Measurements from ENCODE around the gene ZNF436. TPM values are rescaled to one million over a fixed set of nuclear protein-coding genes. Genes with fewer than 3 reads are reported as not detected.

ZNF436 gene
- total and polyA plus RNA-seq, 9 of the 15 experiments (the other 6 are each of a cell fraction or from before 2014, with no cell fraction given): 2.1 to 11.3 (median 6.8) TPM

DNA sequence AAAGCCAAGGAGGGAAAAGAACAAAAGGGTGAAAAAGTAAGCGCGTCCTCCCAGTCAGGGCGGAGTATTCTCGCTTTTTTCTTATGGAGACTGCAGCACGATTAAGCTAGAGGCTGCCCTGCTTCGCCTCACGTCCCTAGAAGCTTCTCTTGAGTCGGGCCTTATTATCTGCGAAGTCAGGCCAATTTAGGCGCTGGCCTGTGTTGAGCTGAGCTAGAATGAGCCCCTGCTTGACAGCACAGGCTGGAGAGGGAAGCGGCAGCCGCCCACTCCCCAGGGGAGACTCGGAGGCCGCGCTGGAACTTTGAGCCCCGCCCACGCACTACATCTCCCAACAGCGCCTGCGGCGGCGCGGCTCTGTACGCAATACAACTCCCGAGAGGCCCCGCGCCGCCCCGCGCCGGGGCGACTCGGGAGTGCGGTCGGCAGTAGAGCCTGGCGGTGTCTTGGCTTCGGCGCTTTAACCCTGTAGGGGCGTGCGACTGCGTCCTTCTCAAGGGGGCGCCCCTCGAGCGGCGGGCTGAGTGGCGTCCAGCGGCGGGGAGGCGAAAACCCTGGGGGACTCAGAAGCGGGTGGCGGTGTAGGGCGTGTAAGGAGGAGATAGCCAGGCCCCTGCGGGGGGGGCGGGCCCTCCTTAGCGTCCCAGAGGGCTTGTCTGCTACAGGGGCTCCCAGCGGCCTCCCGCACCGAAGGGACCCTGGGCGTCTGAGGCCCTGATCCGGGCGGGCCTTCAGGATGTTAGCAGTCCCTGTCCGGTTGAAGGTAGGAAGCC is 888 bp downstream of the ZNF436 start (continued):
- TF ChIP-seq, protein P1, sequence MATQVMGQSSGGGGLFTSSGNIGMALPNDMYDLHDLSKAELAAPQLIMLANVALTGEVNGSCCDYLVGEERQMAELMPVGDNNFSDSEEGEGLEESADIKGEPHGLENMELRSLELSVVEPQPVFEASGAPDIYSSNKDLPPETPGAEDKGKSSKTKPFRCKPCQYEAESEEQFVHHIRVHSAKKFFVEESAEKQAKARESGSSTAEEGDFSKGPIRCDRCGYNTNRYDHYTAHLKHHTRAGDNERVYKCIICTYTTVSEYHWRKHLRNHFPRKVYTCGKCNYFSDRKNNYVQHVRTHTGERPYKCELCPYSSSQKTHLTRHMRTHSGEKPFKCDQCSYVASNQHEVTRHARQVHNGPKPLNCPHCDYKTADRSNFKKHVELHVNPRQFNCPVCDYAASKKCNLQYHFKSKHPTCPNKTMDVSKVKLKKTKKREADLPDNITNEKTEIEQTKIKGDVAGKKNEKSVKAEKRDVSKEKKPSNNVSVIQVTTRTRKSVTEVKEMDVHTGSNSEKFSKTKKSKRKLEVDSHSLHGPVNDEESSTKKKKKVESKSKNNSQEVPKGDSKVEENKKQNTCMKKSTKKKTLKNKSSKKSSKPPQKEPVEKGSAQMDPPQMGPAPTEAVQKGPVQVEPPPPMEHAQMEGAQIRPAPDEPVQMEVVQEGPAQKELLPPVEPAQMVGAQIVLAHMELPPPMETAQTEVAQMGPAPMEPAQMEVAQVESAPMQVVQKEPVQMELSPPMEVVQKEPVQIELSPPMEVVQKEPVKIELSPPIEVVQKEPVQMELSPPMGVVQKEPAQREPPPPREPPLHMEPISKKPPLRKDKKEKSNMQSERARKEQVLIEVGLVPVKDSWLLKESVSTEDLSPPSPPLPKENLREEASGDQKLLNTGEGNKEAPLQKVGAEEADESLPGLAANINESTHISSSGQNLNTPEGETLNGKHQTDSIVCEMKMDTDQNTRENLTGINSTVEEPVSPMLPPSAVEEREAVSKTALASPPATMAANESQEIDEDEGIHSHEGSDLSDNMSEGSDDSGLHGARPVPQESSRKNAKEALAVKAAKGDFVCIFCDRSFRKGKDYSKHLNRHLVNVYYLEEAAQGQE (IDR thresholded peaks at IDR 0.05; ENCODE audit: borderline replicate concordance): peak; percentile 61; the same call in 1 of the 2 replicates
- TF ChIP-seq, protein P1 (CRISPR knock-in tag; IDR thresholded peaks at IDR 0.05; ENCODE audit: low read depth): 0 out of 2 replicates have a peak, but pooled peaks have one; percentile 27
- TF ChIP-seq NFE2 (IDR thresholded peaks at IDR 0.05; ENCODE audit: low read depth) (no peak), ZNF217 (CRISPR knock-in tag; IDR thresholded peaks at IDR 0.05) (no peak), CREM (IDR thresholded peaks at IDR 0.05; ENCODE audit: low read depth) (peak; percentile 97), HCFC1 (IDR thresholded peaks at IDR 0.05; ENCODE audit: low read depth, low read length) (peak; percentile 97), FOXJ2 (tag; IDR thresholded peaks at IDR 0.05) (peak; percentile 58; the same call in 1 of the 2 replicates), JUN (IDR thresholded peaks at IDR 0.05; ENCODE audit: borderline replicate concordance, low read depth, low read length) (0 out of 2 replicates have a peak, but pooled peaks have one; percentile 6), JUN (CRISPR knock-in tag; IDR thresholded peaks at IDR 0.05; ENCODE audit: borderline replicate concordance) (no peak), GTF2E2 (tag; IDR thresholded peaks at IDR 0.05) (no peak; the same call in none of the 2 replicates), PCBP1 (IDR thresholded peaks at IDR 0.05; ENCODE audit: low read depth, low read length, poor library complexity, severe bottlenecking) (peak; percentile 89), GATAD2A (IDR thresholded peaks at IDR 0.05) (peak; percentile 90), GTF2A2 (tag; IDR thresholded peaks at IDR 0.05) (no peak), ZNF146 (CRISPR knock-in tag; IDR thresholded peaks at IDR 0.05; ENCODE audit: unreplicated experiment) (peak; percentile 19), CBFB (CRISPR knock-in tag; IDR thresholded peaks at IDR 0.05) (peak; percentile 39; the same call in 1 of the 2 replicates)
- TF ChIP-seq, protein P2, sequence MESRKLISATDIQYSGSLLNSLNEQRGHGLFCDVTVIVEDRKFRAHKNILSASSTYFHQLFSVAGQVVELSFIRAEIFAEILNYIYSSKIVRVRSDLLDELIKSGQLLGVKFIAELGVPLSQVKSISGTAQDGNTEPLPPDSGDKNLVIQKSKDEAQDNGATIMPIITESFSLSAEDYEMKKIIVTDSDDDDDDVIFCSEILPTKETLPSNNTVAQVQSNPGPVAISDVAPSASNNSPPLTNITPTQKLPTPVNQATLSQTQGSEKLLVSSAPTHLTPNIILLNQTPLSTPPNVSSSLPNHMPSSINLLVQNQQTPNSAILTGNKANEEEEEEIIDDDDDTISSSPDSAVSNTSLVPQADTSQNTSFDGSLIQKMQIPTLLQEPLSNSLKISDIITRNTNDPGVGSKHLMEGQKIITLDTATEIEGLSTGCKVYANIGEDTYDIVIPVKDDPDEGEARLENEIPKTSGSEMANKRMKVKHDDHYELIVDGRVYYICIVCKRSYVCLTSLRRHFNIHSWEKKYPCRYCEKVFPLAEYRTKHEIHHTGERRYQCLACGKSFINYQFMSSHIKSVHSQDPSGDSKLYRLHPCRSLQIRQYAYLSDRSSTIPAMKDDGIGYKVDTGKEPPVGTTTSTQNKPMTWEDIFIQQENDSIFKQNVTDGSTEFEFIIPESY (CRISPR knock-in tag; IDR thresholded peaks at IDR 0.05): peak; percentile 62; the same call in 1 of the 2 replicates
